GM19452 (cell line): ENCODE data around the gene SUGCT.

Experiments used
- ATAC-seq: cut with Tn5 transposase; IDR thresholded peaks from one replicate; pipeline ENCODE4 v1.9.1; 2021; ENCODE audit not compliant: unreplicated experiment

Gene SUGCT

GRCh38 chr7:40757109-40757508 is 622.3 kb downstream of the SUGCT start:
- no peak for ATAC-seq

DNA sequence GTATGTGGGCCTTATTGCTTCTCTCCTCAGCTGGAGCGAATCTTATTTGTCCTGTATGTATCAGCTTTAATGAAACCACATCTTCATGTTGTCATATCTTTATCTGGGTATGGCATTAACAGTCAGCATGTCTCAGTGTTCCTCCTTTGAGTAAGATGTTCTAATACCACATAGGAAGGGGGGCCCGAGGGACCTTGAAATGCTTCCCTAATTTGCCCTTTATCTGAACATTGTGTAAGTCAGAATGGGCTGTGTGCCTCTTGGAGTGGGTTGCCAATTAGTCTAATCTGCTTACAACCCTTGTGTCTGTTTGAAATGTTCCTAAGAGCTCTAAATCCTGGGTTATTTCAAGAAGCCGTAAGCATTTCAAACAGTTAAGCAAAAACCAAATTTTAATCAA is 623.8 kb downstream of the SUGCT start:
- ATAC-seq, result no peak

DNA sequence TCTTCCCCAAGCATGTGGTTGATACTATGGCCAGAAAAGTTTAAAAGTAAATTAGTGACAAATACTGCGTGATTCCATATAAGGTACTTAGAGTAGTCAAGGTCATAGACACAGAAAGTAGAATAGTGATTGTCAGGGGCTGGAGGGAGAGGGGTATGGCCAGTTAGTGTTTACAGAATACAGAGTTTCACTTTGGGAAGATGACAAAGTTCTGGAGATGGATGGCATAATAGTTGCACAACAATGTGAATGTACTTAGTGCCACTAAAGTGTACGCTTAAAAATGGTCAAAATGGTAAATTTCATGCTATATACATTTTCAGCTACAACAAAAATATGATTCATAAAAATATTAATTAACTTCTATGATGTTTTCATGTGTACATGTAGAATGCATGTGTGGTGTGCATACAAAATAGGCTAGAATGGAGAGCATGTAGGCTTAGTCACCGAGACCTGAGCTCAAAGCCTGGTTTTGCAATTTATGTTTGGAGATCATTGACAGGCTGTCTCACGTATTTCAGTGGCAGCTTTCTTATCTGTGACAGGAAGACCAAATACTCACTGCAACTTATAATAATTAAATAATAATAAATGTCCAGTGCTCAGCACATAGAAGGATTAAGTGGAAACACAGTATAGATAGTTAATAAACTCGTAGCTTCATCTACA is 625.6 kb downstream of the SUGCT start:
- ATAC-seq, result no peak

- ATAC-seq, result no peak
These were observed 626.2 kb downstream of the SUGCT start for GRCh38 chr7:40760987-40761386.

- no peak for ATAC-seq
These were observed 627.2 kb downstream of the SUGCT start for GRCh38 chr7:40761762-40762560.

- no peak for ATAC-seq
These were observed 628.8 kb downstream of the SUGCT start for GRCh38 chr7:40763319-40764287.

GRCh38 chr7:40765639-40766038 is 630.8 kb downstream of the SUGCT start:
- ATAC-seq, result no peak

- ATAC-seq, result no peak
These were observed 637.3 kb downstream of the SUGCT start for GRCh38 chr7:40772096-40772495.

DNA sequence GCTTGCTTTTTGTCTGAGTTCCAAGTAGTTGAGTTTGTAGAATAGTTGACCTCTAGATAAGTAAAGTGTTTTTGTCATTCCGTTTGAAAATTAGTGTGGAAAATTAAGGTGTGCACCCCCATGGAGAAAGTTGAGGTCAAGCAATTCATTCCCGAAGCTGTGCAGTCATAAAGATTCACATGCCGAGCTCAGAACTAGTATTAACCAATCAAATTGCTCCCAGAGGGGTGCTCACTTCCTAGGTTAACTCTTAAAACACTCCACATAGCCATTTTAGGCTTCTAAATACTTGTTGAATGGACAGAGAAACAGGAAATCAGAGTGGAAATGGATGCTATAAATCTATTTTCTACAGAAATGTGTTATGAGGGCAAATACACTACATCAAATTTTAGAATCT is 638.9 kb downstream of the SUGCT start:
- no peak for ATAC-seq

DNA sequence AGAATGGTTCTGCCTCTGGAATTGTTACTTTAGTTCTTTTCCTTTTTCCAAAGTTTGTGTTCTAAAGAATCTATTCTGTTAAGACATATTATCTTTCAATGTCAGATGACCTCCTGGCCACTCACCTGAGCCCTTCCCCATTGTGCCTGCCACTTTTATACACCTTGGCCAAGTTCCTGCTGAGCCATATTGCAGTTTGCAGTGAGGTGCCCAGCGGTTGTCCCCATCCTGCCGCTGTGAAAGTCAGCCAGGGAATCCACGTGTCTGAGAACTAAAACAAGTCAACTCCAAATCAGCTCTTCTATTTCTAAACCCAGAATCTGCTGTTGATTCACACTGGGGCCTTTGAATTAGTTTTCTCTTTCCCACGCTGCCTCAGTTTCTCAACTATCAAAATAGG is 641.1 kb downstream of the SUGCT start:
- ATAC-seq, result no peak

- no peak for ATAC-seq
These were observed 643.0 kb downstream of the SUGCT start for GRCh38 chr7:40777730-40778312.

GRCh38 chr7:40780460-40780859 is 645.7 kb downstream of the SUGCT start:
- no peak for ATAC-seq

- no peak for ATAC-seq
These were observed 648.0 kb downstream of the SUGCT start for GRCh38 chr7:40782836-40783235.

GRCh38 chr7:40784176-40784575 is 649.4 kb downstream of the SUGCT start:
- no peak for ATAC-seq

DNA sequence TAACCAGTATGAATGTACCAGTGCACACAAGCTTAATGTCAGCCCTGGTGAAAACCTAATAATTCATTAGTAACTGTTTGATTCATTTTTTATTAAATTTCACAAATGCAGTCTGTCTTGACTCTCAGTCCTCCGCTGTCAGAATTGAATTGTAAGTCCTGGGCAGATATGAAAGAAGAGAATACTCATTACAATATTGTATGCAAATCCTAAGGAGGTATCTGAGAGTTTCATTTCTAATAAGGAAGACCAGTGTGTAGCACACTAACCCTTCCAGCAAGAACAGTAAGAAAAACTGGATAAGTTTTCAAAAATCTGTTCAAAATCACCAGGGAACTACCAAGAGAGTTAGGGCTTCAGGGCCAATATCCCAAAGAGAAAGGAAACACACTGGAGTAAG is 652.1 kb downstream of the SUGCT start:
- ATAC-seq, result no peak

DNA sequence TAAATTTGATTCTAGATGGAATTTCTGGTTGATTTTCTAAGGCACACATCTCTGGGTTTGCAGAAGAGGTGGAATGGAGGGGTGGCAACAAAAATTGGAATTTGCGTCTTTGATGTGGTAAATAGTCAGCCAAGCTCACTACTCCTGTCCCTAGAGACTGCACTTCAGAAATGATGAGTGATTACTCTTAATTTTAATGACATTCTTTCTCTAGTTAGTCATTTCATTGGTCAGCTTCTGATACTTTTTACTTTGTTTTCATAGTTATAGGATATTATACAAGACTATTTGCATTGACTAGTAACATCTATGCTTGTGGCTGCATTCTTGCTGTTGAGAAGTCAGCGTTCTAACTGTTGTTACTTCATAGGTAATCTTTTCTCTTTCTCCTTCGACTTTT is 658.3 kb downstream of the SUGCT start:
- no peak for ATAC-seq

GRCh38 chr7:40795607-40796006 is 660.8 kb downstream of the SUGCT start:
- ATAC-seq, result no peak

- no peak for ATAC-seq
These were observed 661.9 kb downstream of the SUGCT start for GRCh38 chr7:40796723-40797122.

- ATAC-seq, result no peak
These were observed 663.8 kb downstream of the SUGCT start for GRCh38 chr7:40798613-40799012.

- no peak for ATAC-seq
These were observed 664.9 kb downstream of the SUGCT start for GRCh38 chr7:40799493-40800403.
